Muscle of leg (tissue), 11 donors: ENCODE results near the gene KCTD19. TPM values are rescaled to one million over a fixed set of nuclear protein-coding genes. Genes with fewer than 3 reads are reported as not detected.

Experiments used
- DNase-seq: peaks from one replicate; pipeline ENCODE4 v3.0.0; 2013
- H3K27ac ChIP-seq: one replicate; pipeline ENCODE4 v1.5.1; 2013; ENCODE audit warnings: mild to moderate bottlenecking, low read length, control low read depth
- H3K27me3 ChIP-seq: one replicate; pipeline ENCODE4 v1.6.1; 2013; ENCODE audit warnings: low read length; ENCODE audit not compliant: control insufficient read depth, insufficient read depth
- H3K36me3 ChIP-seq: one replicate; pipeline ENCODE4 v1.6.1; 2013; ENCODE audit warnings: low read length; ENCODE audit not compliant: control insufficient read depth, insufficient read depth
- H3K4me1 ChIP-seq: one replicate; pipeline ENCODE4 v1.6.1; 2013; ENCODE audit warnings: low read length; ENCODE audit not compliant: control insufficient read depth, insufficient read depth
- H3K4me3 ChIP-seq: one replicate; pipeline ENCODE4 v1.5.1; 2013; ENCODE audit warnings: low read length, control low read depth
- H3K9me3 ChIP-seq: replicated peaks from 2 replicates; pipeline ENCODE4 v1.6.1; 2013; ENCODE audit warnings: low read depth, low read length; ENCODE audit not compliant: control insufficient read depth
- WGBS: methylation state at CpG from one replicate; pipeline ENCODE4 v1.1.5; 2013; ENCODE audit warnings: missing lambda C conversion rate; ENCODE audit not compliant: insufficient coverage; 5-methylcytosine and 5-hydroxymethylcytosine counted together
- polyA plus RNA-seq, 8 donors: library from polyadenylated mRNA; unstranded; fragments of 120-200 nt; gene quantifications; one replicate each; pipeline versions ENCODE4 v1.2.1 to v1.2.3, GENCODE V29; 2013; ENCODE audit warnings: inconsistent platforms in 1 of 8, low replicate concordance in 1 of 8; ENCODE audit not compliant: insufficient read length in 8 of 8, insufficient read depth in 1 of 8
- total RNA-seq: library from RNA; stranded (reverse); fragments of 120-200 nt; gene quantifications from one replicate; pipeline ENCODE4 v1.2.4, GENCODE V29; 2013

KCTD19 gene
- total and polyA plus RNA-seq, 9 donors, result 0.04 to 0.44 (median 0.23) TPM

GRCh38 chr16:67301080-67301782, 25.3 kb downstream of the KCTD19 start:
- H3K9me3 ChIP-seq, result no peaks in the 10 kb centered on the region
- H3K27me3 ChIP-seq, result no peaks in the 10 kb centered on the region
- no peak overlapping the region for H3K27ac ChIP-seq
- DNase-seq, result peak; percentile 73
- 90% methylated on average over 4 of the region's 11 CpGs for WGBS
- no peak overlapping the region for H3K4me3 ChIP-seq
- peaks cover 7% of the 10 kb centered on the region for H3K4me1 ChIP-seq
- H3K36me3 ChIP-seq, result no peaks in the 10 kb centered on the region

DNA sequence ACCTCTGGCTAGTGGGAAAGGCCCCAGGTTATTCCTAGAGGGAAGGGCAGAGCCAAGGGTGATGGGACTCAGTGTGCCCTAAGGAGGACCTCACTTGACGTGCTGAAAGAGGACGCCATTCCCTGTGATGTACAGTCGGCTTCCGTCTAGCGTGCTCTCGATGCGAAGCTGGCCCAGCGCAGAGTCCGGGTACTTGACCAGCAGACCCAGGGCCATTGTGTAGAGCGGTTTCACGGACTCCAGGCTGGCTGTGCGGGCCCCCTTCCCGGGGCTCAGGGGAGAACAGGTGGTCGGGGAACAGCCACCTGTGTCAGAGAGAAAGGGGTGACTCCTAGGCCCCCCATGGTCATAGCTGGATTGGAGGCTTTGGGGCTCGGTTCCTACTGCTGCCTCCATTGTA, 27.3 kb downstream of the KCTD19 start:
- Histone ChIP-seq H3K36me3 (no peaks in the 10 kb centered on the region), H3K4me3 (no peak overlapping the region), H3K27me3 (peaks cover 5% of the 10 kb centered on the region), H3K4me1 (peaks cover 10% of the 10 kb centered on the region), H3K27ac (no peak overlapping the region), H3K9me3 (no peaks in the 10 kb centered on the region)
- DNase-seq, result no peak
- 91% methylated on average over 14 of the region's 15 CpGs for WGBS

DNA sequence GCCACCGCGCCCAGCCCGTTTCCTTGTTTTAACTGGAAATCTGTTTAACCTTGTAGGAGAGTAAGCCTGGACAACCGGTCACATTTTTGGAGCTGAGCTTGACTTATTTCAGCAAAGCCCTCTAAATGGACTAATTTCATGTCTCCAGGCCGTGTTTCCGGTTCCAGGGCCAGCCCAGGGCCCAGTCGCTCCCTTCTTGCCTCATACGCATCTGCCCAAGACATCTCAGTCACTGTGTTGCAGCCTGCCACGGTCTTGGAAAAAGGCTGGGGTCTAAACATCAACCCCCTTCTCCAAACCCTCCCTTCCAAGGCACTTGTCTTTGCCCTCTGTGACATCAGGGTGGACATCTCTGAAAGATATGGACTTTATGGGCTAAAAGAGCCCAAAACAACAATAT, 28.3 kb downstream of the KCTD19 start:
- H3K9me3 ChIP-seq, result no peaks in the 10 kb centered on the region
- peaks cover 10% of the 10 kb centered on the region for H3K4me1 ChIP-seq
- no peak overlapping the region for H3K4me3 ChIP-seq
- H3K27me3 ChIP-seq, result peaks cover 5% of the 10 kb centered on the region
- DNase-seq, result no peak
- H3K27ac ChIP-seq, result no peak overlapping the region
- WGBS, result 87% methylated on average over 9 of the region's 9 CpGs
- H3K36me3 ChIP-seq, result no peaks in the 10 kb centered on the region

GRCh38 chr16:67296420-67296819, 30.1 kb downstream of the KCTD19 start:
- H3K27me3 ChIP-seq, result peaks cover 5% of the 10 kb centered on the region
- no peaks in the 10 kb centered on the region for H3K36me3 ChIP-seq
- WGBS, result no CpG with 5 or more reads among the region's 3 CpGs
- DNase-seq, result no peak
- no peak overlapping the region for H3K4me3 ChIP-seq
- peaks cover 7% of the 10 kb centered on the region for H3K4me1 ChIP-seq
- H3K27ac ChIP-seq, result no peak overlapping the region
- no peaks in the 10 kb centered on the region for H3K9me3 ChIP-seq

- Histone ChIP-seq H3K4me1 (peaks cover 3% of the 10 kb centered on the region), H3K36me3 (no peaks in the 10 kb centered on the region), H3K27me3 (peaks cover 5% of the 10 kb centered on the region), H3K9me3 (no peaks in the 10 kb centered on the region), H3K27ac (no peak overlapping the region), H3K4me3 (no peak overlapping the region)
- WGBS, result no CpG with 5 or more reads among the region's 7 CpGs
- DNase-seq, result peak; percentile 78
Measured at GRCh38 chr16:67294938-67295361, 31.6 kb downstream of the KCTD19 start.

DNA sequence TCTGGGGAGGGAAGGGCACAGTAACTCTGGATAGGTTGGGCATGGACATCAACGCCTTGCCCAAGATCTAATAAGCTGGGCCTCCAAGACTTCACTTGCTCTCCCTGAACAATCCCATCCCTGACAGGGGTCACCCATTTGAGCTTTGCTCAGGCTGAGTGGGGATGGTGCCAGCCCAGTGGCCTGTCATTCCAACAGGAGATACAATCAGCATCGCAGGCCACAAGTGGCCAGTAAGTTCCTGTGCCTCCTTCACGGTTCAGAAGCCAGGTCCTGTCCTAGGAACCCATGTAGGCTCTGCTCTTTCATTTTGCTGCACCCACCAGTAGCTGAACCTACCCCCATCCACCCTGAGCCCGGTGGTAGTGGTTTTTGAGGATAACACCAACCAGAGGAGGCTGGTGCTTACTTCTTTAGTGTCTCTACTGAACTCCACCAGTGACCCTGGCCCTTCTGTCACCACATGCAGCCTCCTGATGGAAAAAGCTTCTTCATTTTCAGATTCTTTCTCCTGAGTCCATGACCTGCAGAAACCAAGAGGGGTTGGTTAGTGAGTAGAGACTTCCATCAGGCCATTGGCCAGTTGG, 32.3 kb downstream of the KCTD19 start:
- no peak overlapping the region for H3K4me3 ChIP-seq
- H3K9me3 ChIP-seq, result no peaks in the 10 kb centered on the region
- 87% methylated on average over 2 of the region's 4 CpGs for WGBS
- no peaks in the 10 kb centered on the region for H3K36me3 ChIP-seq
- peaks cover 3% of the 10 kb centered on the region for H3K4me1 ChIP-seq
- no peak for DNase-seq
- H3K27me3 ChIP-seq, result peaks cover 5% of the 10 kb centered on the region
- H3K27ac ChIP-seq, result no peak overlapping the region

GRCh38 chr16:67291461-67291860, 35.1 kb downstream of the KCTD19 start:
- WGBS, result 78% methylated on average over 6 of the region's 7 CpGs
- Histone ChIP-seq H3K27me3 (peaks cover 5% of the 10 kb centered on the region), H3K9me3 (no peaks in the 10 kb centered on the region), H3K36me3 (peaks cover 6% of the 10 kb centered on the region), H3K27ac (no peak overlapping the region), H3K4me1 (peaks cover 3% of the 10 kb centered on the region), H3K4me3 (no peak overlapping the region)
- no peak for DNase-seq

- Histone ChIP-seq H3K27ac (no peak overlapping the region), H3K4me3 (no peak overlapping the region), H3K9me3 (no peaks in the 10 kb centered on the region), H3K36me3 (peaks cover 21% of the 10 kb centered on the region), H3K27me3 (no peaks in the 10 kb centered on the region), H3K4me1 (peaks cover 11% of the 10 kb centered on the region)
- 94% methylated on average over 7 of the region's 14 CpGs for WGBS
- DNase-seq, result no peak
Measured at GRCh38 chr16:67287960-67288359, 38.6 kb downstream of the KCTD19 start.

- H3K4me1 ChIP-seq, result peaks cover 11% of the 10 kb centered on the region
- no peak overlapping the region for H3K27ac ChIP-seq
- WGBS, result 91% methylated on average over 24 of the region's 28 CpGs
- DNase-seq, result no peak
- H3K36me3 ChIP-seq, result peaks cover 33% of the 10 kb centered on the region
- no peaks in the 10 kb centered on the region for H3K27me3 ChIP-seq
- H3K9me3 ChIP-seq, result no peaks in the 10 kb centered on the region
- H3K4me3 ChIP-seq, result no peak overlapping the region
Measured at GRCh38 chr16:67286441-67287235, 39.9 kb downstream of the KCTD19 start.
